Stimulated activated CD4-positive, alpha-beta T cell treated with anti-CD3 and anti-CD28 coated beads, Interleukin-1b, Interleukin-23, amount 100 ng/mL, for 4 hours (primary cell): ENCODE measurements around the gene GAS1.

ENCODE experiments used
- DNase-seq, 2 donors: peaks; one replicate each; pipeline ENCODE4 v3.0.0-alpha.2; 2020; ENCODE audit warnings: low read depth in 2 of 2

GAS1 gene

GRCh38 chr9:86925686-86926085, 21.6 kb downstream of the GAS1 start:
- no peak for DNase-seq

DNA sequence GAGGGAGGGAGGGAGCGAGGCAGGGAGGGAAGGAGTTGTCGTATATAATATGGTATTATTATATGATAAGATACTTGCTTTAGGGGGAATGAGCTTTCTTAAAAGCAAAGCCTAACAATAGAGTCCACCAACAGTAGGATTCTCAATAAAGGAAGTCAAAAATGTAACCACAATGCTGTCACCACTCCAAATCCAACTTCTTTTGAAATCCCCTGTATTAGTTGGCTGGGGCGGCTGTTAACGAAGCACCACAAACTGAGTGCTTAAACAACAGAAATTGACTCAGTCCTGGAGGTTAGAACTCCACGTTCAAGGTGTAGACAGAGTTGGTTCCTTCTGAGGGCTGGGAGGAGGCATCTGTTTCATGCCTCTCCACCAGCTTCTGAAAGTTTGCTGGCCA, 23.1 kb downstream of the GAS1 start:
- no peak for DNase-seq

DNA sequence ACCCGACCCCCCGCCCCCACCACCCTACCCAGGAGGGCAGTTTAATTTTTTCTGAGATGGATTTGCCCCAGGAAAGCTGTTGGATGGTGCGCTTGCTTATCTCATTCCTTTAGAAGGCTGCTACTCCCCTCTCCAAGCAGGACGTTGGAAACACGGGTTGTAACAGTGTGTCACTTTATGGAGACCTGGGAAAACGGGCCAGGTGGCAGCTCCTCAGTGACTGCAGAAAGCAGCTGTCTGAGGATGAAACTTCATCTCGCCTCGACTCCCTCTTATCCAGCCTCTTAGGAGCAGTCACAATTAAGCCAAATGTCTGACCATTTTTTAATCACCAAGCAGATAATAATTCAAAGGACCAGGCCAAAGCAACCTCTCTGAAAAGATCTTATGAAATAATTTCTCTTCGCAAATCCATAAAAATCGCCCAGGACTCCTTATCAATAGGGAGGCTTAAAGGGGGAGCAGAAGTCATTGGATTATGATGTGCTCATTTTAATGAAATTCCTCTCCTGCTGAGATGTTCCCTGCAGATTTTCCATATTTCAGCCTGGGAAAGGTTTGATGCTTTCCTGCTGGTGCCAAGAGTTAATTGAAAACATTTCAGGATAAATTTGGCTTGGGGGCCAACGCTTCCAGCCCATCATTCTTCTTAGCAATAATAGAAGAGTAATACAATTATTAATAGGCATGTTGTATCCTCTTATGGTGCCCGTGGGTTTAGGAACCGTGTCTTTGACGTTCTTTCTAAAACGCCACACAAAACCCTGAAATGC, 26.0 kb downstream of the GAS1 start:
- no peak for DNase-seq

DNA sequence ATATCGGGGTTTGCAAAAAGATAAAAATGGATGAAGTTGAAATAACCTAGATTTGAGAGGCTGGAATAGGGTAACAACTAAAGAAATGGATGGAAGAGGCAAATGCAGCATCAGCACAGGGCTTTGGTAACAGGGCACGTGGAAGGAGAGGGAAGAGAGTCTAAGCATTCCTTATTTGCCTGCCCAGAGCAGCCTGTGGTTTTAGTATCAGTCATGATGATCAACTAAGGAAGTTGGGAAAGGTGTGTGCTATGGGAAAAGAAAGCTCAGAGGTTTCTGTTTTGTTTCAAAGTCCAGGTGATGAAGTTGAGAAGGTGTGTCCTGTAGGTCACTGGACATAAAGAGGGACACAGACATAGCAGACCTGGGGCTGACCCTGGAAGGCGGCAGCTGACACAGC, 28.8 kb downstream of the GAS1 start:
- DNase-seq, result no peak

DNA sequence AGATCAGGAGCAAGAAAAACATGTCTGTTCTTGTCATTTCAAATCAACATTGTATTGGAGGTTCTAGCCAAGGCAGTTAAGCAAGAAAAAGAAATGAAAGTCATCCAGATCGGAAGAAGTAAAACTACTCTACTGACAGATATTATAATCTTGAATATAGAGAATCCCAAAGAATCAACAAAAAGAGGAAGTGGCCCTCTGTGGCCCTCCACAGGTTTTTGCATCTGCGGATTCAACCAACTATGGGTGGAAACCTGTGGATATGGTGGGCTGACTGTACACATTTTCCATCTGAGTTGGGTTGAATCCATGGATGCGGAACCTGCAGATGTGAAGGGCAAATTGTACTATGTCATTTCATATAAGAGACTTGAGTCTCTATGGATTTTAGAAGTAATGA, 35.1 kb downstream of the GAS1 start:
- no peak for DNase-seq

DNA sequence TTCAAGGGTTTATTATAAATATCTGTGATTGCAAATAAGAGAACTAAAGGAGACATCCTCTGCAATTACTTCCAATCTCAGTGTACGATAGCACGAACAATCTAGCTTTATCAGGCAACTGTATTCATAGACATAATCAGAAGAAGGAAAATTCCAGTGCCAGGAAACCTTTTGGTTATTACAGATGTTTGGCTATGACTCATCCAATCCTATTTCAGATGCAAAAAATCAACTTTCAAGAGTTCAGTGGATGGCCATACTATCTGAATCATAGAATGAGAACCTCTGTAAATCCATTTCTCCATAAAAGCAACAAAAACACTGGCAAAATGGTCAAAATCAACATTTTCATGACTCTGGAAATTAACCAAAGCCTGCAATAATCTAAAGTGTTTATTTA, 37.9 kb downstream of the GAS1 start:
- no peak for DNase-seq

GRCh38 chr9:86908261-86908660, 39.0 kb downstream of the GAS1 start:
- no peak for DNase-seq

GRCh38 chr9:86907346-86907745, 40.0 kb downstream of the GAS1 start:
- no peak for DNase-seq

DNA sequence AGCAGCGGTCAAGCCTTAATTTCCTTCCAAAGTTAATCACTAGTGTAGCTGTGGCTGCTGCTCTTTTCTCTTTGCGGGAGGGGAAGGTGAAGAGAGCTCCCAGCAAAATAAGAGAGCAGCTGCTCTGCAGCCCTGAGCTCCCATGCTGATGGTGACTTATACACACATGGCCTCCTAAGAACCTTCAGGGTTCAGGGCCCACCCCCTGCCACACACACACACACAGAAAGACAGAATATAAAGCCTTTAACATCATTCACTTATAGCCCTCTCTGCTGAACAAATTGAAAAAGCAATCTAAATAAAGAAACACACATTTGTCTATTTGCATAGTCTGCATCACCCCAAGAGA, 43.6 kb downstream of the GAS1 start:
- no peak for DNase-seq

DNA sequence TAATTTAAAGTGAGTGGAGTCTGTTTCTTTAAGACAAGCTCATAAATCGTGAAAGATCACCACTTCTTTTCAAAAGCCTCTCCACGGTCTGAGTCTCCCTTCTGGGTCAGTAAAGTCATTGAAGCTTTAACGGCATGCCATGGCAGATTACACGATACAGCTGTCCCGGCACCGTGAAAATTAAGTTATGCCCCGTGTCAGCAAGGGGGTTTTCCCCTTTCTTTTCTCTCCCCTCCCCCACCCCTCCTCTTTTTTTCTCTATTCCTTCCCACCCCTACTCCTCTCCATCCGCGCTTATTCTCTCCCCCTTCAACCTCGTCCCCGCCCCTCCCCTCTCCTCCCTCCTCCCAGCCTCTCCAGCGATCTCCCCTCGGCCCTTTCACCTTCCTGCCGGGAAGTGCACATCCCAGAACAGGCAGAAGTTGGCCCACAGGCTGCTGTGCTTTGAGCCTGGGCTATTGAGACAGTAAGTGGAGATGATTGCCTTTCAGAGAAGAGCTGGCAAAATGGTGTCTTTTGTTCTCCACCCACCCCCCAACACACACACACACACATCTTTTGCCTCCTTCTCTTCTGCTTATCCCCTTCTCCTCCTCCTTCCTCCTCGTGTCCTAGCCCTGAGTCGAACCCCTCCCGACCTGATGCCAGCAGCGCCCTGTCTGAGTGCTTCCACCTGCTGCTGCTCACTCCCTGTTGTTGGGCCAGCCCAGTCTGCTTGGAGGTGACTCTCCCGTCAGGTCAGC, 44.1 kb downstream of the GAS1 start:
- DNase-seq, result no peak

GRCh38 chr9:86902586-86902985, 44.7 kb downstream of the GAS1 start:
- no peak for DNase-seq

- no peak for DNase-seq
Measured at GRCh38 chr9:86902176-86902575, 45.1 kb downstream of the GAS1 start.

DNA sequence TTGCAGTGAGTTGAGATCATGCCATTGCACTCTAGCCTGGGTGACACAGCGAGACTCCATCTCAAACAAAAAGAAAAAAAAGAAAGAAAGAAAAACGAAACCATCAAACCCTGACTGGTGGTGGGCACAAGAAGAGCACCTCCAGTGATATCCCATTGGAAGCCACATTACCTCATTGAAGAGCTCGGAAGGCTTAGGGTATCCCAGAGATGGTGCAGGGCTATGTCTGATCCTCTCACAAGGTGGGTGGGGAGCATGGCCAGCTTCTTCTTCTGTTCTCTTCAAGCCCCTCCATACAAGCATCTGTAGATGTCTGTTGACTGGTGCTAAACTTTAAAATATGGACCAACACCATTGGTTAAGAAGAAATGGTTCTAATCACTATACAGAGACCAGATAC, 45.8 kb downstream of the GAS1 start:
- no peak for DNase-seq
